ENCODE data around the gene NFS1. TPM values are rescaled to one million over a fixed set of nuclear protein-coding genes. Genes with fewer than 3 reads are reported as not detected.

NFS1 gene
- total and polyA plus RNA-seq, 2 of the 8 experiments (the other 6 are each of a cell fraction or from before 2014, with no cell fraction given): 26.1 to 38.8 TPM

GRCh38 chr20:35700625-35701148 lies 1.5 kb upstream of the NFS1 start:
- Histone ChIP-seq H3K4me1 (replicated peaks in 1 of 4; ENCODE audit: control insufficient read depth in 3 of 4, insufficient read depth in 4 of 4, low read length in 3 of 4) (peaks cover 0 to 2% (median under 1%) of the 10 kb centered on the region in 4 experiments; a peak in 3 of 7 replicates), H3K56ac (replicated peaks; ENCODE audit: insufficient read length, low read depth, low read length) (no peak overlapping the region), H2AFZ (ENCODE audit: low read length) (no peak overlapping the region), H4K20me1 (replicated peaks in 1 of 2; ENCODE audit: control insufficient read depth in 1 of 2, insufficient read depth in 2 of 2, low read length in 2 of 2) (peaks cover 0 to 8% of the 10 kb centered on the region in 2 experiments), H3K9me3 (ENCODE audit: insufficient read depth in 2 of 2, low read depth in 1 of 2, low read length in 1 of 2) (no peaks in the 10 kb centered on the region), H3K4me3 (ENCODE audit: extremely low read depth in 1 of 4, insufficient read depth in 2 of 4, low read depth in 3 of 4, low read length in 4 of 4) (peak overlapping the region in 1 of 4 experiments; percentile 84; a peak in 2 of 8 replicates), H4K91ac (replicated peaks; ENCODE audit: insufficient read length, low read length) (no peak overlapping the region), H3K79me1 (ENCODE audit: low read depth, low read length) (no peaks in the 10 kb centered on the region), H3K23me2 (ENCODE audit: low read depth, low read length) (peaks cover 13% of the 10 kb centered on the region), H3K36me3 (ENCODE audit: control insufficient read depth in 2 of 4, insufficient read depth in 4 of 4, low read length in 3 of 4) (peaks cover 7 to 38% (median 20%) of the 10 kb centered on the region in 4 experiments), H3K4ac (replicated peaks; ENCODE audit: insufficient read length, low read depth, low read length) (no peak overlapping the region), H2BK15ac (ENCODE audit: low read length) (no peak overlapping the region), H3K27me3 (replicated peaks in 1 of 4; ENCODE audit: control insufficient read depth in 3 of 4, extremely low read depth in 1 of 4, insufficient read depth in 3 of 4, low read length in 3 of 4) (no peaks in the 10 kb centered on the region), H2BK12ac (ENCODE audit: low read depth, low read length) (no peak overlapping the region), H3K18ac (ENCODE audit: extremely low read depth, low read length) (no peak overlapping the region), H2AK5ac (ENCODE audit: low read depth, low read length) (no peak overlapping the region), H3K23ac (ENCODE audit: insufficient read length) (no peak overlapping the region), H3K9ac (replicated peaks in 1 of 4; ENCODE audit: extremely low read depth in 1 of 4, low read depth in 3 of 4, low read length in 3 of 4) (no peak overlapping the region), H2BK120ac (replicated peaks; ENCODE audit: low read depth, low read length) (no peak overlapping the region), H3K14ac (ENCODE audit: insufficient read length) (no peak overlapping the region), H4K8ac (ENCODE audit: extremely low read depth, insufficient read depth, low read length) (no peak overlapping the region), H2BK20ac (ENCODE audit: low read length) (no peak overlapping the region), H2BK5ac (ENCODE audit: low read depth, low read length) (no peak overlapping the region), H4K5ac (ENCODE audit: insufficient read length, low read depth, low read length) (no peak overlapping the region), H3K79me2 (ENCODE audit: control insufficient read depth in 1 of 2, insufficient read depth in 2 of 2, low read length in 2 of 2) (peaks cover 0 to 8% of the 10 kb centered on the region in 2 experiments; a peak in 2 of 4 replicates), H3K4me2 (ENCODE audit: insufficient read depth in 1 of 2, low read depth in 2 of 2, low read length in 2 of 2) (peak overlapping the region in 1 of 2 experiments; percentile 75; a peak in 1 of 4 replicates), H3K27ac (ENCODE audit: low read depth, low read length) (no peak overlapping the region)
- 90% methylated on average over 7 of the region's 7 CpGs; no CpG with 5 or more reads in 1 of the 2 experiments for WGBS, 2 experiments (ENCODE audit: extremely low coverage in 1 of 2, insufficient coverage in 1 of 2, insufficient read length in 1 of 2, insufficient replicate concordance in 2 of 2, low coverage in 1 of 2, low lambda C conversion rate in 2 of 2, missing lambda C conversion rate in 1 of 2)
- TF ChIP-seq POLR2A (IDR thresholded peaks at IDR 0.05; ENCODE audit: control extremely low read depth in 1 of 2, low read depth in 2 of 2, low read length in 2 of 2) (peak in 1 of 2 experiments; percentile 14; a peak in 2 of 3 replicates), JUN (IDR thresholded peaks at IDR 0.05; ENCODE audit: low read depth, low read length) (no peak)
- CTCF ChIA-PET (ENCODE audit: partially characterized antibody): interaction anchor here (1.0 to 2.4 kb wide), 7 partner anchors 9 to 99 kb away, joined by 3 to 8 read pairs (median 4); partner anchors contain the start of gene RBM39
- DNase-seq (ENCODE audit: low read depth in 1 of 2, low spot score in 2 of 2) (no peak), FAIRE-seq (no peak)
- POLR2A ChIA-PET (ENCODE audit: partially characterized antibody): interaction anchor here (0.9 to 40.1 kb wide), 12 partner anchors 30 to 254 kb away, joined by 3 to 2341 read pairs (median 3); partner anchors contain the start of genes CPNE1, ERGIC3, RBM12 and RBM39
